Sigmoid colon (tissue), 7 donors: ENCODE measurements around the gene EHD2. TPM values are rescaled to one million over a fixed set of nuclear protein-coding genes. Genes with fewer than 3 reads are reported as not detected.

Source experiments
- DNase-seq: peaks from one replicate; pipeline ENCODE4 v3.0.0-alpha.2; 2019
- H3K27ac ChIP-seq, 4 donors: fragments of 200-600 bp; sonication (generic); one replicate each; pipeline ENCODE4 v1.5.1; 2016 to 2019; ENCODE audit warnings: mild to moderate bottlenecking in 1 of 4
- H3K27me3 ChIP-seq, 3 donors: fragments of 200-600 bp; sonication (generic); one replicate each; pipeline ENCODE4 v1.5.1; 2019; ENCODE audit warnings: mild to moderate bottlenecking in 1 of 3
- H3K36me3 ChIP-seq, 4 donors: fragments of 200-600 bp; sonication (generic); one replicate each; pipeline ENCODE4 v1.5.1; 2016 to 2019
- H3K4me1 ChIP-seq, 4 donors: fragments of 200-600 bp; sonication (generic); one replicate each; pipeline ENCODE4 v1.5.1; 2017 to 2019
- H3K4me3 ChIP-seq, 4 donors: fragments of 200-600 bp; sonication (generic); one replicate each; pipeline ENCODE4 v1.5.1; 2017 to 2019; ENCODE audit warnings: mild to moderate bottlenecking in 2 of 4, moderate library complexity in 1 of 4
- H3K9me3 ChIP-seq, 4 donors: fragments of 200-600 bp in 3 of 4; sonication (generic) in 3 of 4; one replicate each; pipeline versions ENCODE4 v1.5.1 to v1.6.1; 2013 to 2019
- CTCF ChIP-seq, 4 experiments: fragments of 450-650 bp in 3 of 4; fragments of 200-600 bp in 1 of 4; IDR thresholded peaks; one replicate each; pipeline ENCODE4 v1.5.1; 2016 to 2019; ENCODE audit warnings: antibody characterized with exemption in 4 of 4, mild to moderate bottlenecking in 3 of 4, moderate library complexity in 2 of 4
- EP300 ChIP-seq, 4 donors: sonication (generic); formaldehyde crosslinking; IDR thresholded peaks; one replicate each; pipeline ENCODE4 v1.6.1; 2017; ENCODE audit warnings: antibody characterized with exemption in 4 of 4
- POLR2A ChIP-seq, 2 donors: fragments of 450-650 bp; IDR thresholded peaks; one replicate each; pipeline ENCODE4 v1.6.1; 2016; ENCODE audit warnings: antibody characterized with exemption in 2 of 2, mild to moderate bottlenecking in 2 of 2, moderate library complexity in 2 of 2
- POLR2AphosphoS5 ChIP-seq, 4 donors: sonication (generic); formaldehyde crosslinking; IDR thresholded peaks; one replicate each; pipeline ENCODE4 v1.6.1; 2017; ENCODE audit warnings: antibody characterized with exemption in 4 of 4
- WGBS, 2 donors: extraction: QIAGEN DNeasy Blood & Tissue Kit; methylation state at CpG; one replicate each; pipeline ENCODE4 v1.1.7; 2013; 5-methylcytosine and 5-hydroxymethylcytosine counted together
- intact Hi-C: fragments of 100-400 bp; cut with DNase I; formaldehyde crosslinking; loops from one replicate; pipeline ENCODE4 v1.15.1; 2023
- polyA plus RNA-seq, 3 donors: library from polyadenylated mRNA; stranded (reverse); fragments of 200-250 nt; gene quantifications; one replicate each; pipeline ENCODE4 v1.2.3, GENCODE V29; 2013
- total RNA-seq, 4 donors: library from RNA; depleted of rRNA; stranded (reverse); fragments of >200 nt; gene quantifications; one replicate each; pipeline ENCODE4 v1.1.0, GENCODE V29; 2016
- donor health status: healthy with polysubstance abuse.
- donor health status: Bipolar disorder and iron deficiency.
- donor health status: healthy.

The EHD2 gene
- total and polyA plus RNA-seq, 7 donors = 3.5 to 184 (median 41.8) TPM

- Histone ChIP-seq H3K36me3 (peaks cover 11 to 79% (median 42%) of the 10 kb centered on the region in 4 donors), H3K27ac (peak overlapping the region; percentile 92 to 99 (median 96)), H3K4me1 (peaks cover 0 to 50% (median 47%) of the 10 kb centered on the region in 4 donors), H3K27me3 (no peaks in the 10 kb centered on the region), H3K4me3 (peak overlapping the region in 1 of 4 donors; percentile 0), H3K9me3 (no peaks in the 10 kb centered on the region)
- 14 to 21% methylated on average over 30 of the region's 30 CpGs for WGBS, 2 donors
- TF ChIP-seq POLR2AphosphoS5 (IDR thresholded peaks at IDR 0.05) (peak in 1 of 4 donors; percentile 8), CTCF (IDR thresholded peaks at IDR 0.05) (no peak), POLR2A (IDR thresholded peaks at IDR 0.05) (no peak), EP300 (IDR thresholded peaks at IDR 0.05) (no peak)
- DNase-seq = peak; percentile 84
- intact Hi-C loops = no loop called here
Observed at GRCh38 chr19:47729799-47730520, 16.7 kb downstream of the EHD2 start.

- peaks cover 0 to 49% (median 47%) of the 10 kb centered on the region in 4 donors for H3K4me1 ChIP-seq
- H3K27me3 ChIP-seq = no peaks in the 10 kb centered on the region
- intact Hi-C loops = no loop called here
- no peaks in the 10 kb centered on the region for H3K9me3 ChIP-seq
- H3K36me3 ChIP-seq = peaks cover 11 to 80% (median 45%) of the 10 kb centered on the region in 4 donors
- no peak for DNase-seq
- TF ChIP-seq EP300 (IDR thresholded peaks at IDR 0.05) (no peak), CTCF (IDR thresholded peaks at IDR 0.05) (no peak), POLR2AphosphoS5 (IDR thresholded peaks at IDR 0.05) (no peak), POLR2A (IDR thresholded peaks at IDR 0.05) (no peak)
- no peak overlapping the region for H3K4me3 ChIP-seq
- 79 to 89% methylated on average over 8 of the region's 8 CpGs for WGBS, 2 donors
- peak overlapping the region; percentile 92 to 99 (median 96) for H3K27ac ChIP-seq
Observed at GRCh38 chr19:47730521-47730889, 17.3 kb downstream of the EHD2 start.

GRCh38 chr19:47730910-47731309 lies 17.7 kb downstream of the EHD2 start:
- intact Hi-C loops = loop anchor here (1.0 kb wide), 1 partner anchor 11 kb away; no protein-coding TSS in a partner anchor
- TF ChIP-seq POLR2A (IDR thresholded peaks at IDR 0.05) (no peak), EP300 (IDR thresholded peaks at IDR 0.05) (no peak), CTCF (IDR thresholded peaks at IDR 0.05) (no peak), POLR2AphosphoS5 (IDR thresholded peaks at IDR 0.05) (no peak)
- Histone ChIP-seq H3K4me1 (peaks cover 0 to 46% (median 43%) of the 10 kb centered on the region in 4 donors), H3K4me3 (no peak overlapping the region), H3K36me3 (peaks cover 9 to 78% (median 42%) of the 10 kb centered on the region in 4 donors), H3K9me3 (no peaks in the 10 kb centered on the region), H3K27ac (peak overlapping the region; percentile 92 to 99 (median 96)), H3K27me3 (no peaks in the 10 kb centered on the region)
- WGBS, 2 donors = 90 to 94% methylated on average over 8 of the region's 8 CpGs
- DNase-seq = no peak

GRCh38 chr19:47735131-47735530 lies 21.9 kb downstream of the EHD2 start:
- no peaks in the 10 kb centered on the region for H3K27me3 ChIP-seq
- DNase-seq = no peak
- H3K9me3 ChIP-seq = no peaks in the 10 kb centered on the region
- WGBS, 2 donors = 53 to 74% methylated on average over 4 of the region's 4 CpGs
- intact Hi-C loops = no loop called here
- H3K4me1 ChIP-seq = peaks cover 0 to 5% (median 2%) of the 10 kb centered on the region in 4 donors
- peak overlapping the region in 3 of 4 donors; percentile 9 to 34 (median 32) for H3K27ac ChIP-seq
- TF ChIP-seq EP300 (IDR thresholded peaks at IDR 0.05) (no peak), POLR2AphosphoS5 (IDR thresholded peaks at IDR 0.05) (no peak), POLR2A (IDR thresholded peaks at IDR 0.05) (no peak), CTCF (IDR thresholded peaks at IDR 0.05) (no peak)
- no peak overlapping the region for H3K4me3 ChIP-seq
- H3K36me3 ChIP-seq = peaks cover 0 to 93% (median 43%) of the 10 kb centered on the region in 4 donors
